Cortex of kidney (tissue), 1 donor: ENCODE data around the gene TCP11L2.
"Not testable (repeated sequence)": the region's sequence is repeated elsewhere in the genome, so short reads cannot be mapped to it uniquely, and the experiment has no call there.

ENCODE experiments used
- DNase-seq: peaks from one replicate; lab custom pipeline; 2025; lab: John Stamatoyannopoulos, UW

Gene TCP11L2

GRCh38 chr12:106284358-106285105, 18.0 kb upstream of the TCP11L2 start:
- DNase-seq, result no peak

GRCh38 chr12:106285982-106286381, 16.6 kb upstream of the TCP11L2 start:
- no peak for DNase-seq

- not testable (repeated sequence) for DNase-seq
Measured at GRCh38 chr12:106286576-106287162, 15.9 kb upstream of the TCP11L2 start.

- DNase-seq, result no peak
Measured at GRCh38 chr12:106287364-106287763, 15.2 kb upstream of the TCP11L2 start.

GRCh38 chr12:106288101-106288493, 14.4 kb upstream of the TCP11L2 start:
- DNase-seq, result no peak

- no peak for DNase-seq
Measured at GRCh38 chr12:106288494-106289195, 13.9 kb upstream of the TCP11L2 start.

GRCh38 chr12:106289196-106289681, 13.3 kb upstream of the TCP11L2 start:
- DNase-seq, result no peak

GRCh38 chr12:106290666-106291065, 11.9 kb upstream of the TCP11L2 start:
- DNase-seq, result no peak

- no peak for DNase-seq
Measured at GRCh38 chr12:106291342-106291741, 11.2 kb upstream of the TCP11L2 start.

- DNase-seq, result no peak
Measured at GRCh38 chr12:106292339-106292738, 10.2 kb upstream of the TCP11L2 start.

GRCh38 chr12:106296179-106296877, 6.2 kb upstream of the TCP11L2 start:
- no peak for DNase-seq

- DNase-seq, result no peak
Measured at GRCh38 chr12:106297075-106297474, 5.5 kb upstream of the TCP11L2 start.

GRCh38 chr12:106297681-106298080, 4.9 kb upstream of the TCP11L2 start:
- DNase-seq, result no peak

- DNase-seq, result no peak
Measured at GRCh38 chr12:106299202-106299774, 3.2 kb upstream of the TCP11L2 start.

- no peak for DNase-seq
Measured at GRCh38 chr12:106300761-106301160, 1.8 kb upstream of the TCP11L2 start.

GRCh38 chr12:106301241-106301610, 1.3 kb upstream of the TCP11L2 start:
- DNase-seq, result no peak

- DNase-seq, result no peak
Measured at GRCh38 chr12:106301611-106302321, 767 bp upstream of the TCP11L2 start.

- no peak for DNase-seq
Measured at GRCh38 chr12:106303202-106303820, 778 bp downstream of the TCP11L2 start.

GRCh38 chr12:106304001-106304421, 1.5 kb downstream of the TCP11L2 start:
- no peak for DNase-seq

- no peak for DNase-seq
Measured at GRCh38 chr12:106304797-106305196, 2.3 kb downstream of the TCP11L2 start.

- no peak for DNase-seq
Measured at GRCh38 chr12:106305376-106305775, 2.8 kb downstream of the TCP11L2 start.
